Right lobe of liver (tissue), 4 donors: Measurements from ENCODE around the gene PPP1CA.

Experiments
- CTCF ChIP-seq, 4 donors: fragments of 200-600 bp in 3 of 4; fragments of 450-650 bp in 1 of 4; IDR thresholded peaks; one replicate each; pipeline versions ENCODE4 v1.5.1 to v1.8.0; 2016 to 2022; ENCODE audit warnings: antibody characterized with exemption in 4 of 4, mild to moderate bottlenecking in 2 of 4
- POLR2A ChIP-seq: fragments of 450-650 bp; IDR thresholded peaks from one replicate; pipeline ENCODE4 v1.6.1; 2017; ENCODE audit warnings: antibody characterized with exemption, mild to moderate bottlenecking
- donor health status: DM: no; HTN: no; CAD: no.
- donor health status: DM: no; HTN: no; CAD: no.
- donor health status: DM: no; HTN: yes; CAD: no.

GRCh38 chr11:67378544-67378943 lies 23.1 kb downstream of the PPP1CA start:
- TF ChIP-seq CTCF (IDR thresholded peaks at IDR 0.05) (no peak), POLR2A (no peak)
